Esophagus muscularis mucosa (tissue), 4 donors: ENCODE measurements around the gene ZNF592. TPM values are rescaled to one million over a fixed set of nuclear protein-coding genes. Genes with fewer than 3 reads are reported as not detected.

ENCODE experiments used
- DNase-seq: peaks from one replicate; pipeline ENCODE4 v3.0.0-alpha.2; 2017; ENCODE audit errors: extremely low spot score
- H3K27ac ChIP-seq, 4 donors: fragments of 200-600 bp; sonication (generic); replicated peaks in 1 of 4; 1 replicate in 3 of 4; 2 replicates in 1 of 4; pipeline ENCODE4 v1.5.1; 2016 to 2019; ENCODE audit warnings: mild to moderate bottlenecking in 1 of 4
- H3K27me3 ChIP-seq, 4 donors: fragments of 200-600 bp; sonication (generic); one replicate each; pipeline versions ENCODE4 v1.5.1 to v1.6.0; 2016 to 2019
- H3K36me3 ChIP-seq, 4 donors: fragments of 200-600 bp; sonication (generic); one replicate each; pipeline ENCODE4 v1.5.1; 2016 to 2019
- H3K4me1 ChIP-seq, 4 donors: fragments of 200-600 bp; sonication (generic); one replicate each; pipeline ENCODE4 v1.5.1; 2016 to 2019
- H3K4me3 ChIP-seq, 4 donors: fragments of 200-600 bp; sonication (generic); 1 replicate in 2 of 4; 2 replicates in 2 of 4; pipeline ENCODE4 v1.5.1; 2016 to 2019; ENCODE audit warnings: mild to moderate bottlenecking in 4 of 4, moderate library complexity in 1 of 4
- H3K9me3 ChIP-seq, 4 donors: fragments of 200-600 bp; sonication (generic); 1 replicate in 3 of 4; 2 replicates in 1 of 4; pipeline ENCODE4 v1.5.1; 2016 to 2019
- EP300 ChIP-seq: sonication (generic); formaldehyde crosslinking; IDR thresholded peaks from one replicate; pipeline ENCODE4 v1.6.1; 2017; ENCODE audit warnings: antibody characterized with exemption
- POLR2A ChIP-seq: fragments of 450-650 bp; IDR thresholded peaks from one replicate; pipeline ENCODE4 v1.6.1; 2017; ENCODE audit warnings: antibody characterized with exemption, moderate library complexity, mild to moderate bottlenecking, low read depth
- POLR2AphosphoS5 ChIP-seq, 2 donors: sonication (generic); formaldehyde crosslinking; IDR thresholded peaks; one replicate each; pipeline ENCODE4 v1.6.1; 2017; ENCODE audit warnings: antibody characterized with exemption in 2 of 2
- WGBS: methylation state at CpG from one replicate; pipeline ENCODE4 v1.1.5; 2018; 5-methylcytosine and 5-hydroxymethylcytosine counted together
- intact Hi-C: fragments of 100-400 bp; cut with DNase I; formaldehyde crosslinking; loops from one replicate; pipeline ENCODE4 v1.15.1; 2023
- total RNA-seq, 4 donors: library from RNA; depleted of rRNA; stranded (reverse); fragments of >200 nt; gene quantifications; one replicate each; pipeline versions ENCODE4 v1.1.0 to v1.2.1, GENCODE V29; 2016
- TF ChIP-seq, protein P1 (sequence below), 3 experiments: fragments of 200-600 bp in 2 of 3; fragments of 450-650 bp in 1 of 3; sonication (generic) in 2 of 3; IDR thresholded peaks; one replicate each; pipeline ENCODE4 v1.5.1; 2017 to 2019; ENCODE audit warnings: antibody characterized with exemption in 3 of 3, mild to moderate bottlenecking in 2 of 3, moderate library complexity in 1 of 3

Gene ZNF592
- total RNA-seq, 4 donors from 2014 or later, result 13.8 to 22.3 (median 20.2) TPM

DNA sequence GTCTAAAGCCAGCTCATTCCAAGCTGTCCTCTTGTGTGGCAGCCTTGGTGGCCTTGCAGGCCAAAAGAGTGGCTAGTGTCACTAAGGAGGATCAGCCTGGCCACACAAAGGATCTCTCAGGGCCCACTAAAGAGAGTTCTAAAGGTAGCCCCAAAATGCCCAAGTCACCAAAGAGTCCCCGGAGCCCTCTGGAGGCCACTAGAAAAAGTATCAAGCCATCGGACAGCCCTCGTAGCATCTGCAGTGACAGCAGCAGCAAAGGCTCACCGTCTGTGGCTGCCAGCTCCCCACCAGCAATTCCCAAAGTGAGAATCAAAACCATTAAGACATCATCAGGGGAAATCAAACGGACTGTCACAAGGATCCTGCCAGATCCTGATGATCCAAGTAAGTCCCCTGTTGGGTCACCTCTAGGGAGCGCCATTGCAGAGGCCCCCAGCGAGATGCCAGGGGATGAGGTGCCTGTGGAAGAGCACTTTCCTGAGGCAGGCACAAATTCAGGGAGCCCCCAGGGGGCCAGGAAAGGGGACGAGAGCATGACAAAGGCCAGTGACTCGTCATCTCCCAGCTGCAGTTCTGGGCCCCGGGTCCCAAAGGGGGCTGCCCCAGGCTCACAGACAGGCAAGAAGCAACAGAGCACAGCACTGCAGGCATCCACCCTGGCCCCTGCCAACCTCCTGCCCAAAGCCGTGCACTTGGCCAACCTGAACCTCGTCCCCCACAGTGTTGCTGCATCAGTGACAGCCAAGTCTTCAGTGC, 35.3 kb downstream of the ZNF592 start:
- WGBS, result 91% methylated on average over 6 of the region's 12 CpGs
- intact Hi-C loops, result no loop called here
- H3K4me1 ChIP-seq, result peaks cover 31 to 47% (median 37%) of the 10 kb centered on the region in 4 donors
- no peak overlapping the region for H3K27ac ChIP-seq
- TF ChIP-seq POLR2AphosphoS5 (IDR thresholded peaks at IDR 0.05) (no peak), EP300 (no peak), POLR2A (no peak)
- TF ChIP-seq, protein P1, sequence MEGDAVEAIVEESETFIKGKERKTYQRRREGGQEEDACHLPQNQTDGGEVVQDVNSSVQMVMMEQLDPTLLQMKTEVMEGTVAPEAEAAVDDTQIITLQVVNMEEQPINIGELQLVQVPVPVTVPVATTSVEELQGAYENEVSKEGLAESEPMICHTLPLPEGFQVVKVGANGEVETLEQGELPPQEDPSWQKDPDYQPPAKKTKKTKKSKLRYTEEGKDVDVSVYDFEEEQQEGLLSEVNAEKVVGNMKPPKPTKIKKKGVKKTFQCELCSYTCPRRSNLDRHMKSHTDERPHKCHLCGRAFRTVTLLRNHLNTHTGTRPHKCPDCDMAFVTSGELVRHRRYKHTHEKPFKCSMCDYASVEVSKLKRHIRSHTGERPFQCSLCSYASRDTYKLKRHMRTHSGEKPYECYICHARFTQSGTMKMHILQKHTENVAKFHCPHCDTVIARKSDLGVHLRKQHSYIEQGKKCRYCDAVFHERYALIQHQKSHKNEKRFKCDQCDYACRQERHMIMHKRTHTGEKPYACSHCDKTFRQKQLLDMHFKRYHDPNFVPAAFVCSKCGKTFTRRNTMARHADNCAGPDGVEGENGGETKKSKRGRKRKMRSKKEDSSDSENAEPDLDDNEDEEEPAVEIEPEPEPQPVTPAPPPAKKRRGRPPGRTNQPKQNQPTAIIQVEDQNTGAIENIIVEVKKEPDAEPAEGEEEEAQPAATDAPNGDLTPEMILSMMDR (IDR thresholded peaks at IDR 0.05), result no peak
- H3K4me3 ChIP-seq, result no peak overlapping the region
- H3K36me3 ChIP-seq, result peaks cover 22 to 52% (median 43%) of the 10 kb centered on the region in 4 donors
- no peak for DNase-seq
- H3K9me3 ChIP-seq, result no peaks in the 10 kb centered on the region
- no peaks in the 10 kb centered on the region for H3K27me3 ChIP-seq

DNA sequence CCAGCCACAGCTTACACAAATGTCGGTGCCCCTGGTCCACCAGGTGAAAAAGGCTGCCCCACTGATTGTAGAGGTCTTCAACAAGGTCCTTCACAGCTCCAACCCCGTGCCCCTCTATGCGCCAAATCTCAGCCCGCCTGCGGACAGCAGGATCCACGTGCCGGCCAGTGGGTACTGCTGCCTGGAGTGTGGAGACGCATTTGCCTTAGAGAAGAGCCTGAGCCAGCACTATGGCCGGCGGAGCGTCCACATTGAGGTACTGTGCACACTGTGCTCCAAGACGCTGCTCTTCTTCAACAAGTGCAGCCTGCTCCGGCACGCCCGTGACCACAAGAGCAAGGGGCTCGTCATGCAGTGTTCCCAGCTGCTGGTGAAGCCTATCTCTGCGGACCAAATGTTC, 35.9 kb downstream of the ZNF592 start:
- WGBS, result 96% methylated on average over 16 of the region's 17 CpGs

DNA sequence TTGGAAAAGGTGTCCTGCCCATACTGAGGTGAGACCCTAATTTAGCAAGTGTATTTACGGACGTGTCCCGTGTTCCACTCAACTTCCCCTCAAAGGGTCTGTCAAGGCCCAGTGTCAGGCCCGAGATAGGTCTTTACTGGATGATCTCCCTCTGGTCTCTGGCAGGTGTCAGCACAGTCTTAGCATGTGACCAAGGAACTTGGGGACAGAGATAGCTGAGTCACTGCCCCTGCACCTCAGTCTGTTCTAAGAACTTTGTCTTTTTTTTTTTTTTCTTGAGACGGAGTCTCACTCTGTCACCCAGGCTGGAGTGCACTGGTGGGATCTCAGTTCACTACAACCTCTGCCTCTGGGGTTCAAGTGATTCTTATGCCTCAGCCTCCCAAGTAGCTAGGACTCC, 36.7 kb downstream of the ZNF592 start:
- intact Hi-C loops, result no loop called here
- Histone ChIP-seq H3K27me3 (no peaks in the 10 kb centered on the region), H3K9me3 (no peaks in the 10 kb centered on the region), H3K27ac (no peak overlapping the region), H3K36me3 (peaks cover 22 to 51% (median 42%) of the 10 kb centered on the region in 4 donors), H3K4me3 (no peak overlapping the region), H3K4me1 (peaks cover 31 to 39% (median 37%) of the 10 kb centered on the region in 4 donors)
- TF ChIP-seq POLR2A (no peak), EP300 (no peak), POLR2AphosphoS5 (IDR thresholded peaks at IDR 0.05) (no peak)
- TF ChIP-seq, protein P1 (IDR thresholded peaks at IDR 0.05), result no peak
- 90% methylated on average over 4 of the region's 5 CpGs for WGBS
- DNase-seq, result no peak

More for the DNA sequence above, 35.9 kb downstream of the ZNF592 start:
- no peak overlapping the region for H3K27ac ChIP-seq
- no peaks in the 10 kb centered on the region for H3K9me3 ChIP-seq
- H3K27me3 ChIP-seq, result no peaks in the 10 kb centered on the region
- intact Hi-C loops, result no loop called here
- no peak for TF ChIP-seq POLR2A
- no peak for TF ChIP-seq EP300
- no peak for TF ChIP-seq POLR2AphosphoS5 (IDR thresholded peaks at IDR 0.05)
- DNase-seq, result no peak
- no peak overlapping the region for H3K4me3 ChIP-seq
- peaks cover 31 to 43% (median 37%) of the 10 kb centered on the region in 4 donors for H3K4me1 ChIP-seq
- H3K36me3 ChIP-seq, result peaks cover 22 to 49% (median 42%) of the 10 kb centered on the region in 4 donors

DNA sequence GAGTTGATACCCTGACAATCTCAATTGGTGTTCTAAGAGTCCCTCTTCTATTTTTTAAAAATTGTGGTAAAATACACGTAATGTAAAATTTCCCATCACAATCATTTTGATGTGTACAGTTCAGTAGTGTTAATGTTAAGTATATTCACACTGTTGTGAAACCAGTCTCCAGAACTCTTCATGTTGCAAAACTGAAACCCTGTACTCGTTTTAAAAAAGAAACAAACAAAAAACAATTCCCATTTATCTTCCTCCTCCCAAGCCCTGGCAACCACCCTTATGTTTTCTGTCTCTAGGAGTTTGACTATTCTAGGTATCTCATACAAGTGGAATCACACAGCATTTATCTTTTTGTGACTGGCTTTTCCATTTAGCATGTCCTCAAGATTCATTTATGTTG, 40.1 kb downstream of the ZNF592 start:
- TF ChIP-seq EP300, result no peak
- no peak for TF ChIP-seq POLR2AphosphoS5 (IDR thresholded peaks at IDR 0.05)
- TF ChIP-seq POLR2A, result no peak
- TF ChIP-seq, protein P1 (IDR thresholded peaks at IDR 0.05), result no peak

DNA sequence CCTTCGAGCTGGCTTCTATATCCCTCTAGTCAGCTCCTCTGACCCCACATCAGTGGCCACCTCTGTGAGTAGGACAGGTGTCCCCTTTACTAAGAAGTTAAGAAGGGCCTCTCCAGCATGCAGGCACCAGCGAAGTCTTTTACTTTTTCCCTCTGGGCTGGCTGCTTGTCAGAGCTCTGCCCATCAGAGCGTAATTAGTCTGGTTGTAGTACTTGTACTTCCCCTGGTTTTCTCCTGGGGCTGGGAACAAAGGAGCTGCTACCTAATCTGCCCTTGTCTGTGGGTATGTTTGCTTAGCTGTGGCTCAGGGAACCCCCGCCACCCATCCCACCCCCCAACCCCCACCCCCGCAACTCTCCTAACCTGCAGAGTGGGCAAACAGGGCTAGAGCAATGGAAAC, 41.4 kb downstream of the ZNF592 start:
- 100% methylated on average over 3 of the region's 5 CpGs for WGBS
- DNase-seq, result no peak
- TF ChIP-seq, protein P1 (IDR thresholded peaks at IDR 0.05), result no peak
- no peak for TF ChIP-seq POLR2AphosphoS5 (IDR thresholded peaks at IDR 0.05)
- Histone ChIP-seq H3K27me3 (no peaks in the 10 kb centered on the region), H3K27ac (no peak overlapping the region), H3K36me3 (peaks cover under 1 to 56% (median 46%) of the 10 kb centered on the region in 4 donors), H3K4me3 (no peak overlapping the region), H3K4me1 (peaks cover 31 to 53% (median 40%) of the 10 kb centered on the region in 4 donors), H3K9me3 (no peaks in the 10 kb centered on the region)
- intact Hi-C loops, result no loop called here

More for the DNA sequence above, 40.1 kb downstream of the ZNF592 start:
- H3K4me3 ChIP-seq, result no peak overlapping the region
- 69% methylated on average over 2 of the region's 2 CpGs for WGBS
- H3K4me1 ChIP-seq, result peaks cover 31 to 53% (median 41%) of the 10 kb centered on the region in 4 donors
- intact Hi-C loops, result no loop called here
- peaks cover 13 to 60% (median 49%) of the 10 kb centered on the region in 4 donors for H3K36me3 ChIP-seq
- H3K27me3 ChIP-seq, result no peaks in the 10 kb centered on the region
- no peaks in the 10 kb centered on the region for H3K9me3 ChIP-seq
- no peak overlapping the region for H3K27ac ChIP-seq
- no peak for DNase-seq
